HG03045 (cell line): Measurements from ENCODE around the gene PPM1H.
"Not testable (repeated sequence)": the region's sequence is repeated elsewhere in the genome, so short reads cannot be mapped to it uniquely, and the experiment has no call there.

Source experiments
- ATAC-seq: cut with Tn5 transposase; IDR thresholded peaks from one replicate; pipeline ENCODE4 v1.9.1; 2021; ENCODE audit warnings: mild to moderate bottlenecking, moderate library complexity; ENCODE audit not compliant: unreplicated experiment

Gene PPM1H

GRCh38 chr12:62911286-62911685 is 23.7 kb downstream of the PPM1H start:
- no peak for ATAC-seq

DNA sequence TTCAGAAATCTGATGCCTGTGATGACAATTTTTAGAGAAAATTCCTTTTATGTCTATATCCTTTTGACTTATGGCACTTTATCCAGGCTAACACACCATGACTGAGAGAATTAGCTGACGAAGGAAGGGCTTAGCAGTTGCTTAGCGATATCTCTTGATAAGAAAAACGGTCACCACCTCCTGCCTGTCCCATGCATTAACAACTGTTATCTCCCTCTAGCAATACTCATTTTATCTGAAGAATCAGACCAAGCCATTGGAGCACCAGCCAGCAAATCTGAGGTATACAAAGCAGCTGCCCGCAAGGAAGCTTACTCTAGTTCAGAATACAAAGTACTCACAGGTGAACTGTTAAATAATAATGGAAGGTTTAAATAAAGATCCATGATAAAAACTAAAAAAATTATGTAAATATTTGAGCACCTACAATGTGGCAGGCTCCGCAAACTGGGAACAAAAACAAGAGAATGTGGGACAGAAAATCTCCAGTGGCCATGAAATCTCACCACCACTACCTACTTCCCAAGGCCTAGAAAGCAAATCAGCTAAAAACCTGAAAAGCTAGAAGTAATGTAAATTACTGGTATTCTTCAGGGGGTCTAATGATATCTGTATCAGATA is 24.3 kb downstream of the PPM1H start:
- no peak for ATAC-seq

GRCh38 chr12:62909340-62909739 is 25.6 kb downstream of the PPM1H start:
- ATAC-seq = no peak

DNA sequence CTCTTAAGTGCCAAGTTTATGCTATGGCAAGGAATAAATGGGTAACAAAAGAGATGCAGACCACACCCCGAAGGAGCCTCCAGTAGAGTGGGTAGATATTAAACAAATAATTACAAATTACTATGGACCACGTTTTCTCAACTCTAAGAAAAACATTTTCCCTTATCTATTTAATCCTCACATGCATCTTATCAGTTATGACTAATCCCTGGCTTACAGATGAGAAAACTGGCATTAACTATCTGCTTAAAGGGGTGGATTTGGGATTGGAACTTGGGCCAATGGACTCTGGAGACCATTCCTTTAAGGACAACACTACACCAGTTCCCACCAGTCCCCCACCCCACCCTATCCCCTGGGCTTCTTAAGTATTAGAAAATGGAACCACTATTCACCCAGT is 26.3 kb downstream of the PPM1H start:
- ATAC-seq = no peak

- no peak for ATAC-seq
Measured at GRCh38 chr12:62907561-62907960, 27.4 kb downstream of the PPM1H start.

- ATAC-seq = no peak
Measured at GRCh38 chr12:62907078-62907477, 27.9 kb downstream of the PPM1H start.

DNA sequence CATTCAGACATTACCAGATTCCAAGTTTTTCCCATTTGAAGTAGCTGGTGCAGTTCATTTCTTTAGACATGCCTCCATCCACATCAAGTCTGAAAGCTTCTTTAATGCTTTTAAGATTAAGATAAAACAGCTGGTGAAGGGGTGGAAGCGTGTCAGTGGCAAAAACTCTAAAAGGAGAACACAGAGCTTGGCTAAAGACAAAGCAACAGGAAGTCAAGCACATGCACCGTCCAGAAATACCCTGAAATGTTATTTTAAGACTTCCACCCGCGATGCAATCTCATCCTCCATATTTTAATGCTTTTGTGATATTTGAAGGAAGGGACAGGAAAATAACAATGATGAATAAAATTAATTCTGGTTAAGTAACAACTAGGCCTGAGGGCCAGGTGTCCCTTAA is 31.8 kb downstream of the PPM1H start:
- no peak for ATAC-seq

DNA sequence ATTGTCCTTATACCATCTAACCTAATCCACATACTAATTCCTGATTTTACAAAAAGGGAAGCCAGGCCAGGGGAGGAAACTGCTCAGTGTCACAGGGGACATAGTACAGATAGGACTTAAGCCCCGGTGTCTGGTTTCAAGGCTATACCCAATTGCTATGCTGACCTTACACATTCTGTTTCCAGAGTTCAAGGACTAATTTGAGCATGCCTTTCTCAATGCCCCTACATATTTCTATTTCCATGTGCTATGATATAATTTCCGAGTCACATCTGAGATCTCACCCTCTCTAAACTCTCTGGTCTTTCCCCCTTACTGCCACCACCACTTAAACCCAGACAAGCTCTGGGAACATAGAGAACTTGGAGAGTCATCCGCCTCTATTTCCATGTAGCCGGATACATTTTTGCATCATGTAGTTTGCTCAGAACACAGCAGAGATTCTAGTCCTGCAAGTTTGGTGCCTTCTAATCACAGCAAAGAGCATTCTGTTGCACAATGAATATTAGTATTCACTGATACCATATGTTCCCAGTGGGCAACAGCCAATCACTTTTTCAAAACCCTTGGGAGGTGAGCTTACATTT is 34.2 kb downstream of the PPM1H start:
- ATAC-seq = no peak

DNA sequence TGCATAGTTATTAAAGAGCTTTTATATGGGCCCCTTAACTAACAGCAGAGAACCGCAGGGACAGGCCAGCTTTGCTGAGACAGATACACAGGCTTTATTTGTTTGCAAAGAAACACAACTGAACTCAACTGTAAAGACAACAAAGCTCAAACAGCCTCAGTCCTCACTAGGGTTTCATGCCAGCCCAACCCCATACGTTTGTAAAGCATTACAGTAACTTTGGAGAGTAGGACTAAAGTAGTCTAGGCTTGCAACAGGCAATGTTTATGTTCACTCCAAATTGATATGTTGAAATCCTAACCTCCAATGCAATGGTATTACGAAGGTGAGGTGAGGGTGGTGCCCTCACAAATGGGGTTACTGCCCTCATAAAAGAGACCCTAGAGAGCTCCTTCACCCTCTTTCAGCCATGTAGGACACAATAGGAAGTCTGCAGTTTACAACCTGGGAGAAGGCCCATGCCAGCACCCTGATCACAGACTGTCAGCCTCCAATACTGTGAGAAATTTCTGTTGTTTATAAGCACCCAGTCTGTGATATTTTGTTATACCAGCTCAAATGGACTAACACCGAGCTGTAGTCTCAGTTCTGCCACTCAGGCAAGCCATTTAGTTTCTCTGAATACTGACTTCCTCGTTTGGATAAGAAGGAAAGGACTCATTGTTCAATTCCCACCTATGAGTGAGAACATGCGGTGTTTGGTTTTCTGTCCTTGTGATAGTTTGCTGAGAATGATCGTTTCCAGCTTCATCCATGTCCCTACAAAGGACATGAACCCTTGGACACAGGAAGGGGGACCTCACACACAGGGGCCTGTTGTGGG is 35.2 kb downstream of the PPM1H start:
- no peak for ATAC-seq

- no peak for ATAC-seq
Measured at GRCh38 chr12:62898526-62898925, 36.4 kb downstream of the PPM1H start.

DNA sequence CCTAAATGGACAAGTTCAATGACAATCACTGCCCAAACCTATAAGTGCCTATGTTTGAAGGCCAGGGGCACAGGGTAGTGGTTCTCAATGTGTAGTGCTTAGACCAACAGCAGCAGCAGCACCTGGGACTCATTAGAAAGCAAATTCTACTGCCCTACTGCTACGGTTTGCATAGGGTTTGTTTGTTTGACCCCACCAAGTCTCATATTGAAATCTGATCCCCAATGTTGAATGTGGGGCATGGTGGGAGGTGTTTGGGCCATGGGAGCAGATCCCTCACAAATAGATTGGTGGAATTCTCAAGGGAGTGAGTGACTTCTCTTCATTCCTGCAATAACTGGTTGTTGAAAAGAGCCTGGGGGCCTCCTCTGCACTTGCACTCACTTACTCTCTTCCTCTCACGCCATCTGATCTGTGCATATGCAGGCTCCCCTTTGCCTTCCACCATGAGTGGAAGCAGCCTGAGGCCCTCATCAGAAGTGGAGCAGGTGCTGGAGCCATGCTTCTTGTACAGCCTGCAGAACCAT is 39.5 kb downstream of the PPM1H start:
- no peak for ATAC-seq

GRCh38 chr12:62893276-62893675 is 41.7 kb downstream of the PPM1H start:
- no peak for ATAC-seq

DNA sequence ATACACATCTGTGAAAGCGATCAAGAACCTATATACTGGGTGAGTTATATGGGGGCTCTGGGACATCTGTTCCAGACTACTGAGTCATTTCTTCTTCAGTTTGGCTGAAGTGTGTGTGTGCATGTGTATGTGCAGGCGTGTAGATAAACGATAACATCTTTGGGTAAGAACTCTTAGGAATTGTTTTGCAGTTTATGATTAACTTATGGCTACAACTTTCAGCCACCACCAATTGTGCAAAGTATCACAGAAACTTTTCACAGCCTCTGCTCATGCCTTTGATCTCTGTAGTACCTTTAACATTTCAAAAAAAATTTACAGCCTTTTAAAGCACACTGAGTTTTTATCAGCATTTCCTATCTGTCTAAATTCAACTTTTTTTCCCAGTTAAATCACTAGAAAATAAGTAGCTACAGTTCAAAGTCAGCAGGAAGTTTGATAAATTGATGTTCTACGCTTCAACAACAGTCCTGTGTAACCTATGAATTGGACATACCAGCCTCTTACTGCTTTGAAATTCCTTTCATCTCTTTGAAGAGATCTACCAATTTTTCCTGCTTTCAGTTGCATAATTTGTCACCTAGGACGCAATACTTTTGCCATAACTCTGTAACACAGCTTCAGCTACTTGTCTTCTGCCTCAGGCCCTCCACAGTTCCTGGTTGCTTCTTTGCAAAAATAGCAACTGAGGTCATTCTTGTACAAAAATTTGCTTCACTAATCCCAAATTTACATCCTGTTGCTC is 43.0 kb downstream of the PPM1H start:
- no peak for ATAC-seq

GRCh38 chr12:62888454-62889110 is 46.4 kb downstream of the PPM1H start:
- no peak for ATAC-seq

GRCh38 chr12:62886796-62887195 is 48.2 kb downstream of the PPM1H start:
- no peak for ATAC-seq

GRCh38 chr12:62885242-62885641 is 49.7 kb downstream of the PPM1H start:
- ATAC-seq = no peak

- not testable (repeated sequence) for ATAC-seq
Measured at GRCh38 chr12:62884832-62885231, 50.1 kb downstream of the PPM1H start.

- ATAC-seq = no peak
Measured at GRCh38 chr12:62882696-62883095, 52.3 kb downstream of the PPM1H start.

DNA sequence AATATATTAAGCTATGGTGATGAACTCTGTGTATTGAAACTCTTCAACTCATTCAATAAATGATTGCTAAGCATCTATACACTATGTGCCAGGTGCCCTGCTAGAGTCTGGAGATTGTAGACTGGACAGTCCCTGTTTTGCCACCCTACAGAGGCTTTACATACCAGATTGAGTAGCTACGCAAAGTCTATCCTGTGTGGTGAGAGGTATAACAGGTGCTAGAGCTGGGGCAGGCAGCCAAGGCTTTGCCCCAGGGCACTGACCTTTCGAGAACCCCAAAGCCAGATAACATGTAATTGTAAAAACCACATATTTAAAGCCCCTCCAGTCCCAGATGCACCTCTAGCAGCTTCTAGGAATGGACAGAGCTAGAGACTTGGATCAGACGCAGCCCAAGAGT is 52.8 kb downstream of the PPM1H start:
- ATAC-seq = no peak

- ATAC-seq = no peak
Measured at GRCh38 chr12:62879691-62880090, 55.3 kb downstream of the PPM1H start.

DNA sequence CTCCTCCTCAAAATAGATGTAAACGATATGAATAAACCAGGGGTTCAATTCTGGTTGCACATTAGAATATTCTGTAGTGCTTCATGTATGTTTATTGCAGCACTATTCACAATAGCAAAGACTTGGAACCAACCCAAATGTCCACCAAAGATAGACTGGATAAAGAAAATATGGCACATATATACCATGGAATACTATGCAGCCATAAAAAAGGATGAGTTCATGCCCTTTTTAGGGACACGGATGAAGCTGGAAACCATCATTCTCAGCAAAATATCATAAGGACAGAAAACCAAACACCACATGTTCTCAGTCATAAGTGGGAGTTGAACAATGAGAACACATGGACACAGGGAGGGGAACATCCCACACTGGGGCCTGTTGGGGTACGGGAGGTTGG is 55.7 kb downstream of the PPM1H start:
- not testable (repeated sequence) for ATAC-seq
